Loucy (cell line): ENCODE results near the gene TIGD7.

Experiments
- H2AFZ ChIP-seq: fragments of 200-600 bp; sonication (generic); 2 replicates; pipeline ENCODE4 v1.6.0; 2016; ENCODE audit warnings: antibody characterized with exemption, mild to moderate bottlenecking, low read length, moderate library complexity
- H3F3A ChIP-seq: fragments of 200-600 bp; 2 replicates; pipeline ENCODE4 v1.6.0; 2016; ENCODE audit warnings: antibody characterized with exemption, low read depth, mild to moderate bottlenecking
- H3K27me3 ChIP-seq: fragments of 200-600 bp; sonication (generic); 2 replicates; pipeline ENCODE4 v1.6.1; 2014; ENCODE audit warnings: low read length, mild to moderate bottlenecking; ENCODE audit not compliant: insufficient read depth, poor library complexity, severe bottlenecking
- H3K36me3 ChIP-seq: fragments of 200-600 bp; sonication (generic); 2 replicates; pipeline ENCODE4 v1.6.1; 2016; ENCODE audit warnings: low read length; ENCODE audit not compliant: insufficient read depth
- H3K4me1 ChIP-seq: fragments of 200-600 bp; sonication (generic); 2 replicates; pipeline ENCODE4 v1.5.1; 2014; ENCODE audit warnings: low read length, mild to moderate bottlenecking; ENCODE audit not compliant: insufficient read depth, poor library complexity, severe bottlenecking
- H3K4me2 ChIP-seq: fragments of 200-600 bp; sonication (generic); 2 replicates; pipeline ENCODE4 v1.6.0; 2014; ENCODE audit warnings: antibody characterized with exemption, low read length, low read depth, mild to moderate bottlenecking; ENCODE audit not compliant: poor library complexity, severe bottlenecking
- H3K4me3 ChIP-seq: fragments of 200-600 bp; sonication (generic); 2 replicates; pipeline ENCODE4 v1.5.1; 2014; ENCODE audit warnings: low read length, mild to moderate bottlenecking, mixed read lengths; ENCODE audit not compliant: poor library complexity, severe bottlenecking
- H3K79me2 ChIP-seq: fragments of 200-600 bp; sonication (generic); 2 replicates; pipeline ENCODE4 v1.6.1; 2014; ENCODE audit warnings: low read length; ENCODE audit not compliant: insufficient read depth
- H3K9ac ChIP-seq: fragments of 200-600 bp; sonication (generic); 2 replicates; pipeline ENCODE4 v1.6.0; 2014; ENCODE audit warnings: mild to moderate bottlenecking, low read depth, low read length, moderate library complexity; ENCODE audit not compliant: poor library complexity, severe bottlenecking
- H3K9me2 ChIP-seq: fragments of 200-600 bp; sonication (generic); replicated peaks from 2 replicates; pipeline ENCODE4 v1.6.1; 2016; ENCODE audit warnings: low read depth, low read length, mixed read lengths
- H3K9me3 ChIP-seq: fragments of 200-600 bp; sonication (generic); 2 replicates; pipeline ENCODE4 v1.6.1; 2014; ENCODE audit warnings: mild to moderate bottlenecking, antibody characterized with exemption, low read length, low read depth; ENCODE audit not compliant: insufficient read depth
- H4K20me1 ChIP-seq: fragments of 200-600 bp; sonication (generic); 2 replicates; pipeline ENCODE4 v1.6.0; 2014; ENCODE audit warnings: antibody characterized with exemption, low read length, mild to moderate bottlenecking; ENCODE audit not compliant: insufficient read depth, poor library complexity, severe bottlenecking
- EZH2phosphoT487 ChIP-seq: fragments of 200-600 bp; IDR thresholded peaks from 2 replicates; pipeline ENCODE4 v1.6.1; 2018; ENCODE audit warnings: antibody characterized with exemption, mild to moderate bottlenecking, moderate library complexity, borderline replicate concordance
- TF ChIP-seq, protein P1 (sequence below): fragments of 200-600 bp; sonication (generic); conservative IDR thresholded peaks from 2 replicates; pipeline ENCODE4 v1.5.1; 2014; ENCODE audit warnings: mild to moderate bottlenecking, antibody characterized with exemption, low read length

The TIGD7 gene

DNA sequence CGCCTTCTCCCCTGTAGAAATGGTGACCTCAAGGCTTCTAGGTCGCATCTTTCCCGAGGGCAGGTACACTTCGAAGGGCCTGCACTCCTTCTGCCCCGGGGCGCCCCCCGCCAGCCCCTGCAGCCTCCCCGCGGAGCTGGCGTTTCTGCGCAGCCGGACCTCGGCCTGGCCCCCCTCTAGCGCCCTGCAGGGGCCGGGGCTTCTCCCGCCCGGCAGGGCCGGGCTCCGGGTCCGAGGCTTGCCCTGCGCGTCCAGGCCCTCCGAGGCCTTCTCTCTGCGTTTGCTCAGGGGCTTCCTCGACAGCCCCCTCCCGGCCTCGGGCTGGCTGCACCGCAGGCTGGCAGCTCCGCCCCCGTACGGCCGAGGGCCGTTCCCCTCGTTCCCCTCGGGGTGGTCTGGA lies 50.9 kb downstream of the TIGD7 start:
- Histone ChIP-seq H3K79me2 (no peaks in the 10 kb centered on the region), H3F3A (no peaks in the 10 kb centered on the region)
- no peak for TF ChIP-seq EZH2phosphoT487
- TF ChIP-seq, protein P1, sequence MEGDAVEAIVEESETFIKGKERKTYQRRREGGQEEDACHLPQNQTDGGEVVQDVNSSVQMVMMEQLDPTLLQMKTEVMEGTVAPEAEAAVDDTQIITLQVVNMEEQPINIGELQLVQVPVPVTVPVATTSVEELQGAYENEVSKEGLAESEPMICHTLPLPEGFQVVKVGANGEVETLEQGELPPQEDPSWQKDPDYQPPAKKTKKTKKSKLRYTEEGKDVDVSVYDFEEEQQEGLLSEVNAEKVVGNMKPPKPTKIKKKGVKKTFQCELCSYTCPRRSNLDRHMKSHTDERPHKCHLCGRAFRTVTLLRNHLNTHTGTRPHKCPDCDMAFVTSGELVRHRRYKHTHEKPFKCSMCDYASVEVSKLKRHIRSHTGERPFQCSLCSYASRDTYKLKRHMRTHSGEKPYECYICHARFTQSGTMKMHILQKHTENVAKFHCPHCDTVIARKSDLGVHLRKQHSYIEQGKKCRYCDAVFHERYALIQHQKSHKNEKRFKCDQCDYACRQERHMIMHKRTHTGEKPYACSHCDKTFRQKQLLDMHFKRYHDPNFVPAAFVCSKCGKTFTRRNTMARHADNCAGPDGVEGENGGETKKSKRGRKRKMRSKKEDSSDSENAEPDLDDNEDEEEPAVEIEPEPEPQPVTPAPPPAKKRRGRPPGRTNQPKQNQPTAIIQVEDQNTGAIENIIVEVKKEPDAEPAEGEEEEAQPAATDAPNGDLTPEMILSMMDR: no peak

DNA sequence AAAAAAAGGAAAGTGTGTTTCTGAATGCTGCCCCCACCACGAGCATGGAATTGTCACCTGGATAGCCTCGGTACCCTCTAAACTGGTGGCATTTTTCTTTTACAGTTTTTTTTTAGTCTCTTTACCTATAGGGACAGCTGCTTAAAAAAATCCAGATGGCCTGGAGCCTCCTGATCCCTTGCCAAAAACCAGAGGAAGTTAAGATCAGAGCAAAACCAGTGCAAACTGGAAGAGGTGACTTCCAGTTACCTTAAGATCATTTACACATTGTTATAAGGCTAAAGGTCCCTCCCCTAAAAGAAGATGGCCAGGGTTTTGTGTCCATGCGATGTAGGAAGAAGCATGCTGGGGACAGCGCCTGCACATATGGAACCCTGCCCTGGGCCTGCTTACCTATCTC lies 52.3 kb downstream of the TIGD7 start:
- no peak overlapping the region for H3K9ac ChIP-seq

More for the DNA sequence above, 50.9 kb downstream of the TIGD7 start:
- H3K9me3 ChIP-seq: no peaks in the 10 kb centered on the region
- H4K20me1 ChIP-seq: no peaks in the 10 kb centered on the region
- no peak overlapping the region for H3K4me3 ChIP-seq
- H3K27me3 ChIP-seq: no peaks in the 10 kb centered on the region
- H3K9ac ChIP-seq: no peak overlapping the region
- no peaks in the 10 kb centered on the region for H3K9me2 ChIP-seq
- H3K4me2 ChIP-seq: no peak overlapping the region
- H3K4me1 ChIP-seq: no peaks in the 10 kb centered on the region
- no peak overlapping the region for H2AFZ ChIP-seq
- H3K36me3 ChIP-seq: no peaks in the 10 kb centered on the region

DNA sequence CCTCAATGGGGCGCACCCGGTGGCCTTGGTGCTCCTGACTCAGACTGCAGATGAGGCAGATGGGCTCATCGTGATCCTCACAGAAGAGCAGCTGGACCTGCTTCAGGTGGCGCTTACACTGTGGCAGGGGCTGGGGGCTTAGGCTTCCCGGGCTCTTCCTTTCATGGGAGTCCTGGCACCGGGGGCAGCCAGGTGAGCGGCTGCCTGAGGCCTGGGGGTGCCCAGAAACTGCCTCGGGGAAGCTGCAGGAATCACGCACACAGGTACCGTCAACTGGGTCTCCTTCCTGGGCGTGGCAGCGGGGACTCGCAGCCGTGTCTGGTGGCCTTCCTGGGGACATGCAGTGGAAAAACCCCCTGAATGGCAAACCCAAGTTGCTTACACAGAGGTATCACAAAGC lies 55.8 kb downstream of the TIGD7 start:
- H3K4me2 ChIP-seq: no peak overlapping the region
- no peaks in the 10 kb centered on the region for H3K27me3 ChIP-seq
- no peaks in the 10 kb centered on the region for H3K9me2 ChIP-seq
- no peaks in the 10 kb centered on the region for H3K9me3 ChIP-seq
- H2AFZ ChIP-seq: no peak overlapping the region
- H3F3A ChIP-seq: no peaks in the 10 kb centered on the region
- H3K9ac ChIP-seq: no peak overlapping the region
- H3K4me1 ChIP-seq: no peaks in the 10 kb centered on the region
- no peaks in the 10 kb centered on the region for H3K36me3 ChIP-seq
- no peak for TF ChIP-seq EZH2phosphoT487
- TF ChIP-seq, protein P1: no peak
- H4K20me1 ChIP-seq: no peaks in the 10 kb centered on the region
- no peaks in the 10 kb centered on the region for H3K79me2 ChIP-seq
- H3K4me3 ChIP-seq: no peak overlapping the region

More for the DNA sequence above, 52.3 kb downstream of the TIGD7 start:
- Histone ChIP-seq H3K27me3 (no peaks in the 10 kb centered on the region), H3K9me3 (no peaks in the 10 kb centered on the region), H3K9me2 (no peaks in the 10 kb centered on the region), H3K4me1 (no peaks in the 10 kb centered on the region), H3K36me3 (no peaks in the 10 kb centered on the region), H3F3A (no peaks in the 10 kb centered on the region), H3K79me2 (no peaks in the 10 kb centered on the region), H3K4me3 (no peak overlapping the region), H4K20me1 (no peaks in the 10 kb centered on the region), H3K4me2 (no peak overlapping the region), H2AFZ (no peak overlapping the region)
- TF ChIP-seq, protein P1: no peak
- no peak for TF ChIP-seq EZH2phosphoT487
